B cell (primary cell): ENCODE measurements around the gene TEC.

Experiments
- EZH2 ChIP-seq: IDR thresholded peaks from 2 replicates; pipeline ENCODE4 v1.6.1; 2012; ENCODE audit warnings: borderline replicate concordance, low read depth, mild to moderate bottlenecking, moderate library complexity, low read length; ENCODE audit not compliant: insufficient read depth, poor library complexity, severe bottlenecking
- TF ChIP-seq, protein P1 (sequence below): fragments of 200-600 bp; IDR thresholded peaks from one replicate; pipeline ENCODE4 v1.8.0; 2022; ENCODE audit warnings: antibody characterized with exemption, mild to moderate bottlenecking

- TF ChIP-seq, protein P1, sequence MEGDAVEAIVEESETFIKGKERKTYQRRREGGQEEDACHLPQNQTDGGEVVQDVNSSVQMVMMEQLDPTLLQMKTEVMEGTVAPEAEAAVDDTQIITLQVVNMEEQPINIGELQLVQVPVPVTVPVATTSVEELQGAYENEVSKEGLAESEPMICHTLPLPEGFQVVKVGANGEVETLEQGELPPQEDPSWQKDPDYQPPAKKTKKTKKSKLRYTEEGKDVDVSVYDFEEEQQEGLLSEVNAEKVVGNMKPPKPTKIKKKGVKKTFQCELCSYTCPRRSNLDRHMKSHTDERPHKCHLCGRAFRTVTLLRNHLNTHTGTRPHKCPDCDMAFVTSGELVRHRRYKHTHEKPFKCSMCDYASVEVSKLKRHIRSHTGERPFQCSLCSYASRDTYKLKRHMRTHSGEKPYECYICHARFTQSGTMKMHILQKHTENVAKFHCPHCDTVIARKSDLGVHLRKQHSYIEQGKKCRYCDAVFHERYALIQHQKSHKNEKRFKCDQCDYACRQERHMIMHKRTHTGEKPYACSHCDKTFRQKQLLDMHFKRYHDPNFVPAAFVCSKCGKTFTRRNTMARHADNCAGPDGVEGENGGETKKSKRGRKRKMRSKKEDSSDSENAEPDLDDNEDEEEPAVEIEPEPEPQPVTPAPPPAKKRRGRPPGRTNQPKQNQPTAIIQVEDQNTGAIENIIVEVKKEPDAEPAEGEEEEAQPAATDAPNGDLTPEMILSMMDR, result no peak
- no peak for TF ChIP-seq EZH2
These were observed 72.7 kb downstream of the TEC start for GRCh38 chr4:48196758-48197504.
